Thyroid gland (tissue), 4 donors: ENCODE measurements around the gene CACNA2D3. TPM values are rescaled to one million over a fixed set of nuclear protein-coding genes. Genes with fewer than 3 reads are reported as not detected.

ENCODE experiments used
- DNase-seq, 2 donors: peaks; one replicate each; pipeline ENCODE4 v3.0.0-alpha.2; 2019
- H3K27ac ChIP-seq, 3 donors: fragments of 200-600 bp; sonication (generic); 1 replicate in 2 of 3; 2 replicates in 1 of 3; pipeline ENCODE4 v1.5.1; 2016 to 2019; ENCODE audit warnings: mild to moderate bottlenecking in 1 of 3, moderate library complexity in 1 of 3
- H3K27me3 ChIP-seq: fragments of 200-600 bp; sonication (generic); one replicate; pipeline ENCODE4 v1.5.1; 2019
- H3K36me3 ChIP-seq, 2 donors: fragments of 200-600 bp; sonication (generic); one replicate each; pipeline ENCODE4 v1.5.1; 2016 to 2019
- H3K4me1 ChIP-seq, 2 donors: fragments of 200-600 bp; sonication (generic); one replicate each; pipeline ENCODE4 v1.5.1; 2017 to 2019
- H3K4me3 ChIP-seq, 3 donors: fragments of 200-600 bp; sonication (generic); replicated peaks in 1 of 3; 1 replicate in 2 of 3; 2 replicates in 1 of 3; pipeline ENCODE4 v1.5.1; 2016; ENCODE audit warnings: mild to moderate bottlenecking in 1 of 3
- H3K9me3 ChIP-seq: fragments of 200-600 bp; sonication (generic); one replicate; pipeline ENCODE4 v1.5.1; 2017
- CTCF ChIP-seq, 6 experiments: fragments of 200-600 bp in 3 of 6; fragments of 450-650 bp in 3 of 6; sonication (generic) in 3 of 6; IDR thresholded peaks; one replicate each; pipeline ENCODE4 v1.5.1; 2016 to 2019; ENCODE audit warnings: antibody characterized with exemption in 6 of 6, mild to moderate bottlenecking in 2 of 6, inconsistent platforms in 1 of 6, moderate library complexity in 1 of 6
- POLR2A ChIP-seq, 2 donors: fragments of 450-650 bp; IDR thresholded peaks; one replicate each; pipeline ENCODE4 v1.6.1; 2017; ENCODE audit warnings: antibody characterized with exemption in 2 of 2, mild to moderate bottlenecking in 2 of 2, moderate library complexity in 1 of 2
- WGBS, 2 donors: methylation state at CpG; one replicate each; pipeline ENCODE4 v1.1.5; 2017; 5-methylcytosine and 5-hydroxymethylcytosine counted together
- intact Hi-C: fragments of 100-400 bp; cut with DNase I; formaldehyde crosslinking; loops from one replicate; pipeline ENCODE4 v1.15.1; 2023
- total RNA-seq, 4 donors: library from RNA; depleted of rRNA; stranded (reverse); fragments of >200 nt; gene quantifications; one replicate each; pipeline ENCODE4 v1.2.3, GENCODE V29; 2016

The CACNA2D3 gene
- total RNA-seq, 4 donors from 2014 or later = 2.9 to 4.8 (median 4.5) TPM

- Histone ChIP-seq H3K9me3 (no peaks in the 10 kb centered on the region), H3K4me1 (no peaks in the 10 kb centered on the region), H3K36me3 (no peaks in the 10 kb centered on the region), H3K4me3 (no peak overlapping the region), H3K27me3 (no peaks in the 10 kb centered on the region), H3K27ac (no peak overlapping the region)
- DNase-seq = no peak
- intact Hi-C loops = no loop called here
- TF ChIP-seq POLR2A (IDR thresholded peaks at IDR 0.05) (no peak), CTCF (IDR thresholded peaks at IDR 0.05) (no peak)
- WGBS, 2 donors = 86 to 93% methylated on average over 3 of the region's 3 CpGs
These were observed 51.0 kb downstream of the CACNA2D3 start for GRCh38 chr3:54173371-54173770.

GRCh38 chr3:54176106-54176505 lies 53.8 kb downstream of the CACNA2D3 start:
- Histone ChIP-seq H3K27me3 (no peaks in the 10 kb centered on the region), H3K27ac (no peak overlapping the region), H3K9me3 (no peaks in the 10 kb centered on the region), H3K4me1 (no peaks in the 10 kb centered on the region), H3K36me3 (no peaks in the 10 kb centered on the region), H3K4me3 (no peak overlapping the region)
- 24% methylated on average over 3 of the region's 3 CpGs for WGBS, 2 donors
- no peak for DNase-seq
- TF ChIP-seq CTCF (IDR thresholded peaks at IDR 0.05) (no peak), POLR2A (IDR thresholded peaks at IDR 0.05) (no peak)
- intact Hi-C loops = no loop called here

DNA sequence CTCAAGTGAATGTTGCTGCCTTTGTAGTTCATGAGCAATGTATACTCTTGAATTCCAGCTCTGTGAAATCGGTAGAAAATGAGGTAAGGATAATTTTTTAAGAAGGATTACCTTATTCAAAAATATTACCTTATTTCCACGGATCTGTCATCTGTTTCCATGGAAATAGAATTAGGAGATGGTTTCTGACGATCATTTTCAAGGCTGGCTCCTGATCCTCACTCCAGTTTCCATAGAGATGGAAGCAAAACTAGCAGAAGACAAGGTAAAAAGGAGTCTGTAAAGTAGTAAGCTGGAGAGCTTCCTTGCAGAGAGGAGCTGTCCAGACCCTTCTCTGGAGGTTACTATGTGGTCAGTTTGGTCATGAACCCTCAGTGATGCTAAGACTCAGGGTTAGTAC lies 55.5 kb downstream of the CACNA2D3 start:
- Histone ChIP-seq H3K9me3 (no peaks in the 10 kb centered on the region), H3K4me1 (no peaks in the 10 kb centered on the region), H3K4me3 (no peak overlapping the region), H3K27ac (no peak overlapping the region), H3K36me3 (no peaks in the 10 kb centered on the region), H3K27me3 (no peaks in the 10 kb centered on the region)
- DNase-seq = no peak
- intact Hi-C loops = no loop called here
- WGBS, 2 donors = 72 to 79% methylated on average over 3 of the region's 3 CpGs
- no peak for TF ChIP-seq POLR2A (IDR thresholded peaks at IDR 0.05)

DNA sequence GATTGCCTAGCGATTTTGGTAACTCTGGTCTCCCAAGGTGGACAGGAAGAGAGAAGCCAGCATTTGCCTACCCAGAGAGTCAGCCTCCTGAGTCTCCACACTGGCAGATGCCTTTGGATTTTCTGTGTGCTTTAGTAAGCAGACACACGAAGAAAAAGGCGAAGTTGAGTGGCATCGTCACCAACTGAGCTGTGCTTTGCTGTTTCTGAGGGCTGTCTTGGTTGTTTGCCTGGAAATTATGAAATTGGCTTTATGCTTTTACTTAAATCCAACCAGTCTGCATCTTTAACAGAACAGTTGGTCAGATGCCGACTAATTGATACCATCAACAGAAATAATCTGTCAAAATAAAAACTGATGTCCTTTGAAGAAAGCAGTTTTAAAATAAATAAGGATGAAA lies 56.0 kb downstream of the CACNA2D3 start:
- no peak overlapping the region for H3K4me3 ChIP-seq
- WGBS, 2 donors = 87 to 94% methylated on average over 5 of the region's 5 CpGs
- H3K36me3 ChIP-seq = no peaks in the 10 kb centered on the region
- no peaks in the 10 kb centered on the region for H3K27me3 ChIP-seq
- TF ChIP-seq POLR2A (IDR thresholded peaks at IDR 0.05) = no peak
- no peak for TF ChIP-seq CTCF (IDR thresholded peaks at IDR 0.05)
- H3K4me1 ChIP-seq = no peaks in the 10 kb centered on the region
- no peaks in the 10 kb centered on the region for H3K9me3 ChIP-seq
- no peak for DNase-seq
- no peak overlapping the region for H3K27ac ChIP-seq
- intact Hi-C loops = no loop called here

GRCh38 chr3:54180921-54181320 lies 58.6 kb downstream of the CACNA2D3 start:
- Histone ChIP-seq H3K27ac (no peak overlapping the region), H3K4me3 (no peak overlapping the region), H3K4me1 (no peaks in the 10 kb centered on the region), H3K27me3 (no peaks in the 10 kb centered on the region), H3K36me3 (no peaks in the 10 kb centered on the region), H3K9me3 (no peaks in the 10 kb centered on the region)
- intact Hi-C loops = no loop called here
- TF ChIP-seq POLR2A (IDR thresholded peaks at IDR 0.05) (no peak), CTCF (IDR thresholded peaks at IDR 0.05) (no peak)
- DNase-seq = no peak

- WGBS, 2 donors = 75 to 80% methylated on average over 4 of the region's 4 CpGs
These were observed 59.9 kb downstream of the CACNA2D3 start for GRCh38 chr3:54182242-54182641.

More at GRCh38 chr3:54182242-54182641, 59.9 kb downstream of the CACNA2D3 start:
- H3K36me3 ChIP-seq = no peaks in the 10 kb centered on the region
- H3K9me3 ChIP-seq = no peaks in the 10 kb centered on the region
- H3K4me1 ChIP-seq = no peaks in the 10 kb centered on the region
- intact Hi-C loops = no loop called here
- no peak for DNase-seq
- H3K27me3 ChIP-seq = no peaks in the 10 kb centered on the region
- no peak for TF ChIP-seq POLR2A (IDR thresholded peaks at IDR 0.05)
- H3K4me3 ChIP-seq = no peak overlapping the region
- H3K27ac ChIP-seq = no peak overlapping the region
